HG02763 (cell line): ENCODE data around the gene PACRG.

Experiments used
- ATAC-seq: cut with Tn5 transposase; IDR thresholded peaks from one replicate; pipeline ENCODE4 v1.9.1; 2021; ENCODE audit warnings: mild to moderate bottlenecking, moderate library complexity; ENCODE audit not compliant: unreplicated experiment

The PACRG gene

GRCh38 chr6:163190786-163191185 is 463.0 kb downstream of the PACRG start:
- ATAC-seq = no peak

- no peak for ATAC-seq
These were observed 464.1 kb downstream of the PACRG start for GRCh38 chr6:163191704-163192537.

GRCh38 chr6:163192591-163192990 is 464.8 kb downstream of the PACRG start:
- ATAC-seq = no peak

GRCh38 chr6:163193326-163193725 is 465.6 kb downstream of the PACRG start:
- no peak for ATAC-seq

- no peak for ATAC-seq
These were observed 468.2 kb downstream of the PACRG start for GRCh38 chr6:163195721-163196691.

GRCh38 chr6:163197839-163198238 is 470.1 kb downstream of the PACRG start:
- no peak for ATAC-seq

GRCh38 chr6:163198396-163198795 is 470.6 kb downstream of the PACRG start:
- ATAC-seq = no peak

- ATAC-seq = no peak
These were observed 471.6 kb downstream of the PACRG start for GRCh38 chr6:163199371-163199770.

GRCh38 chr6:163200289-163200688 is 472.5 kb downstream of the PACRG start:
- no peak for ATAC-seq

GRCh38 chr6:163200694-163201093 is 472.9 kb downstream of the PACRG start:
- no peak for ATAC-seq

GRCh38 chr6:163201855-163202254 is 474.1 kb downstream of the PACRG start:
- no peak for ATAC-seq

GRCh38 chr6:163206196-163206595 is 478.4 kb downstream of the PACRG start:
- no peak for ATAC-seq

- ATAC-seq = no peak
These were observed 479.9 kb downstream of the PACRG start for GRCh38 chr6:163207431-163208383.

GRCh38 chr6:163209005-163209404 is 481.2 kb downstream of the PACRG start:
- no peak for ATAC-seq

- no peak for ATAC-seq
These were observed 484.3 kb downstream of the PACRG start for GRCh38 chr6:163212123-163212522.

GRCh38 chr6:163214259-163214658 is 486.5 kb downstream of the PACRG start:
- ATAC-seq = no peak

- ATAC-seq = no peak
These were observed 490.7 kb downstream of the PACRG start for GRCh38 chr6:163218361-163218894.

- no peak for ATAC-seq
These were observed 498.5 kb downstream of the PACRG start for GRCh38 chr6:163226181-163226835.

- no peak for ATAC-seq
These were observed 499.2 kb downstream of the PACRG start for GRCh38 chr6:163226836-163227485.
